ENCODE data around the gene SHMT1.

DNA sequence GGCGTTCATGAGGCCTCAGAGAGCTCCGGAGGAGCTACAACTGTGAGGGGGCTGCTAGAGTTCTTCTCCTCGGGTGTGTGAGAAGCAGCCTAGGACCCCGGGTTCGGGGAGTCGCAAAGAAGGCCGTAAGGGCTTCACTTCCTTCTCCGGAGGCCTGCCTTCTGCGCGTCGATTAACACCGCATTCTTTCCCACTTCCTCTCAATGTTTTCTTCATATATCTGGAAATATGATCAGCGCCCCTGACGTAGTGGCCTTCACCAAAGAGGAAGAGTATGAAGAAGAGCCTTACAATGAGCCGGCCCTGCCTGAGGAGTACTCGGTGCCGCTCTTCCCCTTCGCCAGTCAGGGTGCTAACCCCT is 47.8 kb downstream of the SHMT1 start:
- TF ChIP-seq, protein P1, sequence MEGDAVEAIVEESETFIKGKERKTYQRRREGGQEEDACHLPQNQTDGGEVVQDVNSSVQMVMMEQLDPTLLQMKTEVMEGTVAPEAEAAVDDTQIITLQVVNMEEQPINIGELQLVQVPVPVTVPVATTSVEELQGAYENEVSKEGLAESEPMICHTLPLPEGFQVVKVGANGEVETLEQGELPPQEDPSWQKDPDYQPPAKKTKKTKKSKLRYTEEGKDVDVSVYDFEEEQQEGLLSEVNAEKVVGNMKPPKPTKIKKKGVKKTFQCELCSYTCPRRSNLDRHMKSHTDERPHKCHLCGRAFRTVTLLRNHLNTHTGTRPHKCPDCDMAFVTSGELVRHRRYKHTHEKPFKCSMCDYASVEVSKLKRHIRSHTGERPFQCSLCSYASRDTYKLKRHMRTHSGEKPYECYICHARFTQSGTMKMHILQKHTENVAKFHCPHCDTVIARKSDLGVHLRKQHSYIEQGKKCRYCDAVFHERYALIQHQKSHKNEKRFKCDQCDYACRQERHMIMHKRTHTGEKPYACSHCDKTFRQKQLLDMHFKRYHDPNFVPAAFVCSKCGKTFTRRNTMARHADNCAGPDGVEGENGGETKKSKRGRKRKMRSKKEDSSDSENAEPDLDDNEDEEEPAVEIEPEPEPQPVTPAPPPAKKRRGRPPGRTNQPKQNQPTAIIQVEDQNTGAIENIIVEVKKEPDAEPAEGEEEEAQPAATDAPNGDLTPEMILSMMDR (conservative IDR thresholded peaks at IDR 0.05 in 1 of 2, IDR thresholded peaks at IDR 0.05 in 1 of 2; ENCODE audit: low read depth in 1 of 2, low read length in 2 of 2) = no peak
- no peak for TF ChIP-seq EZH2 (IDR thresholded peaks at IDR 0.05; ENCODE audit: low read length, missing control alignments)
